SK-MEL-5 (cell line): ENCODE measurements around the gene RAET1G. TPM values are rescaled to one million over a fixed set of nuclear protein-coding genes. Genes with fewer than 3 reads are reported as not detected.

Source experiments
- total RNA-seq: library from RNA; depleted of rRNA; stranded (reverse); fragments of >200 nt; shearing (Covaris generic); gene quantifications from 2 replicates; pipeline ENCODE4 v1.2.3, GENCODE V29; 2014; rRNA removed

RAET1G gene
- total RNA-seq, 1 experiment from 2014 or later: not detected

Other genes with a start within 250 kb of the RAET1G start
- gene LATS1, start 205.0 kb downstream of the RAET1G start, total RNA-seq: 12.8 and 17.1 TPM in 2 replicates
- gene NUP43, start 176.6 kb downstream of the RAET1G start, total RNA-seq: 31.3 and 33.4 TPM in 2 replicates
- 194 and 197 TPM in 2 replicates for gene PCMT1, start 173.4 kb downstream of the RAET1G start, total RNA-seq
- gene LRP11, start 58.8 kb downstream of the RAET1G start, total RNA-seq: 25.5 and 27.3 TPM in 2 replicates
- gene RAET1E, start 25.0 kb downstream of the RAET1G start, total RNA-seq: not detected in 2 replicates
- 0.37 and 0.61 TPM in 2 replicates for gene ULBP2, start 18.9 kb upstream of the RAET1G start, total RNA-seq
- gene ULBP1, start 40.8 kb upstream of the RAET1G start, total RNA-seq: not detected in 2 replicates
- not detected in 2 replicates for gene RAET1L, start 102.4 kb upstream of the RAET1G start, total RNA-seq
- gene ULBP3, start 146.0 kb upstream of the RAET1G start, total RNA-seq: 2.7 and 4.2 TPM in 2 replicates
- gene PPP1R14C, start 219.9 kb upstream of the RAET1G start, total RNA-seq: 0.11 TPM in 1 of 2 replicates, not detected in the other